ENCODE data around the gene ADD3.

The ADD3 gene

DNA sequence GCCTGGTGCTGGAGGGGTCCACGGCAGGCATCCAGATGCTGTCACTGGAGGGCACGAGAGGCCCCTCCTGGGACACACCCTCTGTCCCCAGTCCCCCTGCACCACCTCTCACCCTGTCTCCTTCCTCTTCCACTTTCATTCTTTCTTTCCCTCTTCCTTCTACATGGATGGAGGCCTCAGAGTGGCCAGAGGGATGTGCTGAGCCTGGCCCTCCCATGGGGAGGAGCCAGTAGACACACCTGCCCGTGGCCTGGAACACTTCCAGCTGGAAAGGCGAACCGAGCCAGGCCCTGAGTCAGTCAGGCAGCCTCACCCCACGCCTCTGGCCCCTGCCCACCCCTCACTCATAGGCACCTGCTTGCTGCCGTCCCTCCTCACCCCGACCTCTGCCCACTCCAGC lies 143.7 kb downstream of the ADD3 start:
- no peaks in the 10 kb centered on the region for H3K9me3 ChIP-seq (ENCODE audit: low read length)
- H3K4me1 ChIP-seq (ENCODE audit: insufficient read depth, low read length, severe bottlenecking) = peaks cover 15% of the 10 kb centered on the region
- no peaks in the 10 kb centered on the region for H3K36me3 ChIP-seq (ENCODE audit: insufficient read depth, low read length)
- no peak overlapping the region for H2AFZ ChIP-seq (ENCODE audit: low read length)
- H3K79me2 ChIP-seq (ENCODE audit: insufficient read depth, low read length) = no peaks in the 10 kb centered on the region
- no peaks in the 10 kb centered on the region for H3F3A ChIP-seq (ENCODE audit: insufficient read depth, low read length)
- no peak overlapping the region for H3K4me3 ChIP-seq (ENCODE audit: low read depth, low read length, poor library complexity, severe bottlenecking)
- no peak overlapping the region for H3K9ac ChIP-seq (ENCODE audit: low read length)
- no peaks in the 10 kb centered on the region for H3K9me2 ChIP-seq (ENCODE audit: low read depth, low read length)
- TF ChIP-seq CTCF (IDR thresholded peaks at IDR 0.05; ENCODE audit: low read length) (no peak), EZH2 (IDR thresholded peaks at IDR 0.05; ENCODE audit: borderline replicate concordance, low read length) (no peak)
- no peak overlapping the region for H3K27ac ChIP-seq (ENCODE audit: low read depth, low read length, poor library complexity, severe bottlenecking)
- H3K27me3 ChIP-seq (ENCODE audit: insufficient read depth, low read length) = no peaks in the 10 kb centered on the region
- H3K4me2 ChIP-seq (ENCODE audit: low read length) = no peak overlapping the region
- no peaks in the 10 kb centered on the region for H4K20me1 ChIP-seq (ENCODE audit: insufficient read depth, low read length)

DNA sequence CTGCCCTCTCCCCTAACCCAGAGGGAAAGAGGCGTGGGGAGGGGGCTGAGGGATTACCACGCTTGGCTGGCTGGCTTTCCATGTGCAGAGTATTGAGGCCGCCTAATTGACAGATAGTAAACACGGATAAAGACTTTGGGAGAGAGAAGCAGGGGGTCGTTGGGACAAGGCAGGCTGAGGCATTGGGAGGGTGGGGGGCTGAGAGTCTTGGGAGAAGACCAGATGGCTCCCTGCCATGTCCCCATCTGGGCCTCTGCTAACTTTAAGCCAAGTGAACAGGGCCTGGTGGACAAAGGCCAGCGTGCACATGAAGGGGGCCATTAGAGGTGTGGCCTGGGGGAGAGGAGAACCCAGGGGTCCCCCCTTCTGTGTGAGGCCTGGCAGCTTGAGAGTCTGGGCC lies 144.2 kb downstream of the ADD3 start:
- no peak overlapping the region for H2AFZ ChIP-seq (ENCODE audit: low read length)
- H3K27me3 ChIP-seq (ENCODE audit: insufficient read depth, low read length) = no peaks in the 10 kb centered on the region
- H3K4me2 ChIP-seq (ENCODE audit: low read length) = no peak overlapping the region
- no peak overlapping the region for H3K9ac ChIP-seq (ENCODE audit: low read length)
- no peak overlapping the region for H3K4me3 ChIP-seq (ENCODE audit: low read depth, low read length, poor library complexity, severe bottlenecking)
- no peaks in the 10 kb centered on the region for H4K20me1 ChIP-seq (ENCODE audit: insufficient read depth, low read length)
- H3K27ac ChIP-seq (ENCODE audit: low read depth, low read length, poor library complexity, severe bottlenecking) = no peak overlapping the region
- H3K4me1 ChIP-seq (ENCODE audit: insufficient read depth, low read length, severe bottlenecking) = peaks cover 20% of the 10 kb centered on the region
- H3F3A ChIP-seq (ENCODE audit: insufficient read depth, low read length) = no peaks in the 10 kb centered on the region
- no peaks in the 10 kb centered on the region for H3K9me3 ChIP-seq (ENCODE audit: low read length)
- TF ChIP-seq CTCF (IDR thresholded peaks at IDR 0.05; ENCODE audit: low read length) = no peak
- H3K36me3 ChIP-seq (ENCODE audit: insufficient read depth, low read length) = no peaks in the 10 kb centered on the region
- H3K79me2 ChIP-seq (ENCODE audit: insufficient read depth, low read length) = no peaks in the 10 kb centered on the region
- H3K9me2 ChIP-seq (ENCODE audit: low read depth, low read length) = no peaks in the 10 kb centered on the region

- peak overlapping the region; percentile 16; the same call in 1 of the 2 replicates for H3K4me2 ChIP-seq (ENCODE audit: low read length)
- peaks cover 19% of the 10 kb centered on the region for H3K4me1 ChIP-seq (ENCODE audit: insufficient read depth, low read length, severe bottlenecking)
- TF ChIP-seq CTCF (IDR thresholded peaks at IDR 0.05; ENCODE audit: low read length) = no peak
- no peak for TF ChIP-seq EZH2 (IDR thresholded peaks at IDR 0.05; ENCODE audit: borderline replicate concordance, low read length)
- no peak overlapping the region for H3K27ac ChIP-seq (ENCODE audit: low read depth, low read length, poor library complexity, severe bottlenecking)
- no peaks in the 10 kb centered on the region for H3K9me3 ChIP-seq (ENCODE audit: low read length)
- H3K27me3 ChIP-seq (ENCODE audit: insufficient read depth, low read length) = no peaks in the 10 kb centered on the region
- H3K79me2 ChIP-seq (ENCODE audit: insufficient read depth, low read length) = no peaks in the 10 kb centered on the region
- H2AFZ ChIP-seq (ENCODE audit: low read length) = no peak overlapping the region
- no peak overlapping the region for H3K9ac ChIP-seq (ENCODE audit: low read length)
- H3F3A ChIP-seq (ENCODE audit: insufficient read depth, low read length) = no peaks in the 10 kb centered on the region
- no peaks in the 10 kb centered on the region for H3K36me3 ChIP-seq (ENCODE audit: insufficient read depth, low read length)
- H3K4me3 ChIP-seq (ENCODE audit: low read depth, low read length, poor library complexity, severe bottlenecking) = peak overlapping the region; percentile 2
- no peaks in the 10 kb centered on the region for H3K9me2 ChIP-seq (ENCODE audit: low read depth, low read length)
- no peaks in the 10 kb centered on the region for H4K20me1 ChIP-seq (ENCODE audit: insufficient read depth, low read length)
Measured at GRCh38 chr10:110153396-110153795, 145.6 kb downstream of the ADD3 start.
